C4-2B (cell line): Measurements from ENCODE around the gene KDM1B.

Experiments
- H3K27ac ChIP-seq: fragments of 450-650 bp; 2 replicates; pipeline ENCODE4 v1.5.1; 2017
- CTCF ChIP-seq: fragments of 450-650 bp; conservative IDR thresholded peaks from 2 replicates; pipeline ENCODE4 v1.5.1; 2017; ENCODE audit warnings: mild to moderate bottlenecking
- ZFX ChIP-seq: fragments of 450-650 bp; IDR thresholded peaks from 2 replicates; pipeline ENCODE4 v1.6.1; 2017

Gene KDM1B

GRCh38 chr6:18119236-18119635 is 36.0 kb upstream of the KDM1B start:
- TF ChIP-seq CTCF: no peak
- no peak for TF ChIP-seq ZFX
- H3K27ac ChIP-seq: no peak overlapping the region

- peak overlapping the region; percentile 60 for H3K27ac ChIP-seq
- TF ChIP-seq ZFX: no peak
- no peak for TF ChIP-seq CTCF
Observed at GRCh38 chr6:18121580-18122127, 33.6 kb upstream of the KDM1B start.

- H3K27ac ChIP-seq: peak within 1 kb of the TSS; percentile 60
- TF ChIP-seq CTCF (peak; percentile 89), ZFX (peak; percentile 40; the same call in 1 of the 2 replicates)
Observed at GRCh38 chr6:18122128-18123093, 32.8 kb upstream of the KDM1B start, which contains the start of gene NHLRC1. NHLRC1 (minus strand) TSS chr6:18122677; CDS start chr6:18122606, 71 bp downstream.

GRCh38 chr6:18126121-18126520 is 29.1 kb upstream of the KDM1B start:
- no peak overlapping the region for H3K27ac ChIP-seq
- TF ChIP-seq ZFX: no peak
- no peak for TF ChIP-seq CTCF

GRCh38 chr6:18132346-18132745 is 22.9 kb upstream of the KDM1B start:
- H3K27ac ChIP-seq: no peak overlapping the region
- TF ChIP-seq CTCF (no peak), ZFX (no peak)

GRCh38 chr6:18135171-18135570 is 20.1 kb upstream of the KDM1B start:
- no peak overlapping the region for H3K27ac ChIP-seq
- TF ChIP-seq ZFX (no peak), CTCF (no peak)

- no peak for TF ChIP-seq ZFX
- no peak for TF ChIP-seq CTCF
- H3K27ac ChIP-seq: no peak overlapping the region
Observed at GRCh38 chr6:18136260-18136659, 19.0 kb upstream of the KDM1B start.
